CD4-positive, alpha-beta memory T cell (primary cell): ENCODE measurements around the gene PLXNA2. TPM values are rescaled to one million over a fixed set of nuclear protein-coding genes. Genes with fewer than 3 reads are reported as not detected.

Experiments used
- CTCF ChIA-PET: fragments of 350-600 bp; sonication (Branson Sonifier 250); formaldehyde crosslinking; loops from one replicate; lab custom pipeline; 2021; ENCODE audit warnings: inconsistent platforms; ENCODE audit not compliant: partially characterized antibody; lab: Charles Lee
- POLR2A ChIA-PET: fragments of 350-600 bp; sonication (Branson Sonifier 250); formaldehyde crosslinking; loops from one replicate; lab custom pipeline; 2021; ENCODE audit not compliant: partially characterized antibody; lab: Charles Lee
- DNase-seq, 5 donors: peaks; one replicate each; pipeline versions ENCODE4 v3.0.0 to v3.0.0-alpha.2; 2020 to 2022; ENCODE audit warnings: mixed read lengths in 1 of 5
- H3K27ac ChIP-seq: one replicate; pipeline ENCODE4 v1.7.0; 2013; ENCODE audit warnings: low read depth, low read length
- H3K27me3 ChIP-seq: 2 replicates; pipeline ENCODE4 v1.7.0; 2013; ENCODE audit warnings: mild to moderate bottlenecking, low read length, moderate library complexity; ENCODE audit not compliant: insufficient read depth
- H3K36me3 ChIP-seq: 2 replicates; pipeline ENCODE4 v1.7.0; 2013; ENCODE audit warnings: mild to moderate bottlenecking, low read length, moderate library complexity; ENCODE audit not compliant: insufficient read depth
- H3K4me1 ChIP-seq: 2 replicates; pipeline ENCODE4 v1.7.0; 2013; ENCODE audit warnings: mild to moderate bottlenecking, low read length, moderate library complexity; ENCODE audit not compliant: insufficient read depth
- H3K4me3 ChIP-seq, 2 donors: one replicate each; pipeline ENCODE4 v1.7.0; 2013; ENCODE audit warnings: low read length in 2 of 2, mild to moderate bottlenecking in 1 of 2
- H3K9me3 ChIP-seq, 2 donors: one replicate each; pipeline ENCODE4 v1.7.0; 2013; ENCODE audit warnings: low read length in 2 of 2, control low read depth in 1 of 2; ENCODE audit not compliant: control insufficient read depth in 1 of 2
- H3K27ac Mint-ChIP-seq, 7 donors: one replicate each; pipeline ENCODE4 v1.8.0; 2020 to 2021; ENCODE audit warnings: mixed read lengths in 7 of 7, mild to moderate bottlenecking in 6 of 7, inconsistent platforms in 3 of 7, moderate library complexity in 3 of 7
- H3K27me3 Mint-ChIP-seq, 2 donors: one replicate each; pipeline ENCODE4 v1.8.0; 2020 to 2021; ENCODE audit warnings: mixed read lengths in 2 of 2
- H3K36me3 Mint-ChIP-seq, 2 donors: one replicate each; pipeline ENCODE4 v1.8.0; 2020 to 2021; ENCODE audit warnings: mixed read lengths in 2 of 2, inconsistent platforms in 1 of 2, mild to moderate bottlenecking in 1 of 2
- H3K4me1 Mint-ChIP-seq, 4 donors: one replicate each; pipeline ENCODE4 v1.8.0; 2020 to 2021; ENCODE audit warnings: mixed read lengths in 4 of 4, mild to moderate bottlenecking in 1 of 4
- H3K4me3 Mint-ChIP-seq, 8 donors: one replicate each; pipeline ENCODE4 v1.8.0; 2020 to 2021; ENCODE audit warnings: mixed read lengths in 8 of 8, mild to moderate bottlenecking in 7 of 8, moderate library complexity in 6 of 8, inconsistent platforms in 3 of 8
- H3K9me3 Mint-ChIP-seq, 8 donors: one replicate each; pipeline ENCODE4 v1.8.0; 2020 to 2021; ENCODE audit warnings: mixed read lengths in 8 of 8, mild to moderate bottlenecking in 5 of 8, inconsistent platforms in 3 of 8, moderate library complexity in 1 of 8
- intact Hi-C: fragments of 100-400 bp; cut with micrococcal nuclease; formaldehyde crosslinking; loops from one replicate; pipeline ENCODE4 v1.15.1; 2023
- polyA plus RNA-seq, 2 donors: library from polyadenylated mRNA; unstranded; fragments of 300-500 nt; fragmentation: Illumina TruSeq; gene quantifications; one replicate each; pipeline ENCODE4 v1.2.3, GENCODE V29; 2021
- total RNA-seq, 2 experiments: library from RNA; stranded (reverse); gene quantifications; one replicate each; pipeline ENCODE4 v1.2.3, GENCODE V29; 2021

Gene PLXNA2
- total and polyA plus RNA-seq, 4 experiments from 2014 or later: 0.10 to 4.0 (median 1.8) TPM

GRCh38 chr1:208169081-208169879, 74.9 kb downstream of the PLXNA2 start:
- H3K4me1 Mint-ChIP-seq: no peaks in the 10 kb centered on the region
- no peak overlapping the region for H3K27ac ChIP-seq
- H3K27me3 Mint-ChIP-seq: peaks cover 11 to 26% of the 10 kb centered on the region in 2 donors
- no peaks in the 10 kb centered on the region for H3K4me1 ChIP-seq
- no peaks in the 10 kb centered on the region for H3K36me3 ChIP-seq
- no peaks in the 10 kb centered on the region for H3K9me3 ChIP-seq
- DNase-seq: no peak
- no peak overlapping the region for H3K4me3 Mint-ChIP-seq
- H3K4me3 ChIP-seq: no peak overlapping the region
- no peak overlapping the region for H3K27ac Mint-ChIP-seq
- intact Hi-C loops: no loop called here
- ChIA-PET CTCF (no interaction called here), POLR2A (no interaction called here)
- H3K36me3 Mint-ChIP-seq: no peaks in the 10 kb centered on the region
- H3K27me3 ChIP-seq: no peaks in the 10 kb centered on the region
- H3K9me3 Mint-ChIP-seq: no peaks in the 10 kb centered on the region

GRCh38 chr1:208167261-208167869, 76.8 kb downstream of the PLXNA2 start:
- Mint-ChIP-seq H3K4me3 (no peak overlapping the region), H3K27me3 (peaks cover 17 to 37% of the 10 kb centered on the region in 2 donors), H3K9me3 (no peaks in the 10 kb centered on the region), H3K36me3 (no peaks in the 10 kb centered on the region), H3K27ac (no peak overlapping the region), H3K4me1 (no peaks in the 10 kb centered on the region)
- H3K4me1 ChIP-seq: no peaks in the 10 kb centered on the region
- H3K27ac ChIP-seq: no peak overlapping the region
- H3K36me3 ChIP-seq: no peaks in the 10 kb centered on the region
- H3K4me3 ChIP-seq: no peak overlapping the region
- CTCF ChIA-PET: interaction anchor here (1.2 kb wide), 1 partner anchor 35 kb away, joined by 3 read pairs; no protein-coding TSS in a partner anchor
- intact Hi-C loops: no loop called here
- no peaks in the 10 kb centered on the region for H3K9me3 ChIP-seq
- H3K27me3 ChIP-seq: no peaks in the 10 kb centered on the region
- POLR2A ChIA-PET: no interaction called here
- no peak for DNase-seq

- H3K4me3 Mint-ChIP-seq: no peak overlapping the region
- CTCF ChIA-PET: interaction anchor here (1.2 kb wide), 1 partner anchor 35 kb away, joined by 3 read pairs; no protein-coding TSS in a partner anchor
Observed at GRCh38 chr1:208166340-208167138, 77.6 kb downstream of the PLXNA2 start.

GRCh38 chr1:208165659-208166058, 78.5 kb downstream of the PLXNA2 start:
- ChIA-PET CTCF (interaction anchor here (0.8 kb wide), 1 partner anchor 144 kb away, joined by 4 read pairs; no protein-coding TSS in a partner anchor), POLR2A (no interaction called here)
- no peak overlapping the region for H3K27ac Mint-ChIP-seq
- H3K36me3 ChIP-seq: no peaks in the 10 kb centered on the region
- DNase-seq: no peak
- H3K27me3 Mint-ChIP-seq: peaks cover 14 to 37% of the 10 kb centered on the region in 2 donors
- H3K4me3 ChIP-seq: no peak overlapping the region
- no peaks in the 10 kb centered on the region for H3K27me3 ChIP-seq
- no peak overlapping the region for H3K4me3 Mint-ChIP-seq
- no peak overlapping the region for H3K27ac ChIP-seq
- H3K4me1 Mint-ChIP-seq: no peaks in the 10 kb centered on the region
- intact Hi-C loops: no loop called here
- H3K9me3 Mint-ChIP-seq: no peaks in the 10 kb centered on the region
- no peaks in the 10 kb centered on the region for H3K36me3 Mint-ChIP-seq
- H3K9me3 ChIP-seq: no peaks in the 10 kb centered on the region
- H3K4me1 ChIP-seq: no peaks in the 10 kb centered on the region

More at GRCh38 chr1:208166340-208167138, 77.6 kb downstream of the PLXNA2 start:
- Histone ChIP-seq H3K27me3 (no peaks in the 10 kb centered on the region), H3K4me3 (no peak overlapping the region), H3K27ac (no peak overlapping the region), H3K36me3 (no peaks in the 10 kb centered on the region), H3K4me1 (no peaks in the 10 kb centered on the region), H3K9me3 (no peaks in the 10 kb centered on the region)
- Mint-ChIP-seq H3K27me3 (peaks cover 17 to 37% of the 10 kb centered on the region in 2 donors), H3K36me3 (no peaks in the 10 kb centered on the region), H3K4me1 (no peaks in the 10 kb centered on the region), H3K9me3 (no peaks in the 10 kb centered on the region), H3K27ac (no peak overlapping the region)
- DNase-seq: no peak
- POLR2A ChIA-PET: no interaction called here
- intact Hi-C loops: no loop called here

GRCh38 chr1:208164609-208165008, 79.6 kb downstream of the PLXNA2 start:
- CTCF ChIA-PET: no interaction called here
- intact Hi-C loops: no loop called here

GRCh38 chr1:208163539-208163938, 80.6 kb downstream of the PLXNA2 start:
- Mint-ChIP-seq H3K27me3 (peaks cover 14 to 33% of the 10 kb centered on the region in 2 donors), H3K9me3 (no peaks in the 10 kb centered on the region), H3K27ac (no peak overlapping the region), H3K4me3 (no peak overlapping the region), H3K4me1 (no peaks in the 10 kb centered on the region), H3K36me3 (no peaks in the 10 kb centered on the region)
- Histone ChIP-seq H3K36me3 (no peaks in the 10 kb centered on the region), H3K27me3 (no peaks in the 10 kb centered on the region), H3K9me3 (no peaks in the 10 kb centered on the region), H3K4me3 (no peak overlapping the region), H3K27ac (no peak overlapping the region), H3K4me1 (no peaks in the 10 kb centered on the region)
- intact Hi-C loops: no loop called here
- POLR2A ChIA-PET: no interaction called here
- CTCF ChIA-PET: no interaction called here
- no peak for DNase-seq

More at GRCh38 chr1:208164609-208165008, 79.6 kb downstream of the PLXNA2 start:
- H3K27ac ChIP-seq: no peak overlapping the region
- H3K4me1 ChIP-seq: no peaks in the 10 kb centered on the region
- Mint-ChIP-seq H3K27ac (no peak overlapping the region), H3K9me3 (no peaks in the 10 kb centered on the region), H3K4me1 (no peaks in the 10 kb centered on the region), H3K4me3 (no peak overlapping the region), H3K27me3 (peaks cover 14 to 33% of the 10 kb centered on the region in 2 donors), H3K36me3 (no peaks in the 10 kb centered on the region)
- no peaks in the 10 kb centered on the region for H3K27me3 ChIP-seq
- H3K9me3 ChIP-seq: no peaks in the 10 kb centered on the region
- POLR2A ChIA-PET: no interaction called here
- H3K4me3 ChIP-seq: no peak overlapping the region
- no peak for DNase-seq
- H3K36me3 ChIP-seq: no peaks in the 10 kb centered on the region

- POLR2A ChIA-PET: no interaction called here
- DNase-seq: no peak
- Mint-ChIP-seq H3K36me3 (no peaks in the 10 kb centered on the region), H3K4me3 (no peak overlapping the region), H3K9me3 (no peaks in the 10 kb centered on the region), H3K4me1 (no peaks in the 10 kb centered on the region), H3K27me3 (peaks cover 18 to 33% of the 10 kb centered on the region in 2 donors), H3K27ac (no peak overlapping the region)
- Histone ChIP-seq H3K4me1 (no peaks in the 10 kb centered on the region), H3K4me3 (no peak overlapping the region), H3K27ac (no peak overlapping the region), H3K9me3 (no peaks in the 10 kb centered on the region), H3K27me3 (no peaks in the 10 kb centered on the region), H3K36me3 (no peaks in the 10 kb centered on the region)
- CTCF ChIA-PET: no interaction called here
- intact Hi-C loops: no loop called here
Observed at GRCh38 chr1:208162903-208163302, 81.3 kb downstream of the PLXNA2 start.
